ENCODE data around the gene ZSCAN20.

The ZSCAN20 gene

DNA sequence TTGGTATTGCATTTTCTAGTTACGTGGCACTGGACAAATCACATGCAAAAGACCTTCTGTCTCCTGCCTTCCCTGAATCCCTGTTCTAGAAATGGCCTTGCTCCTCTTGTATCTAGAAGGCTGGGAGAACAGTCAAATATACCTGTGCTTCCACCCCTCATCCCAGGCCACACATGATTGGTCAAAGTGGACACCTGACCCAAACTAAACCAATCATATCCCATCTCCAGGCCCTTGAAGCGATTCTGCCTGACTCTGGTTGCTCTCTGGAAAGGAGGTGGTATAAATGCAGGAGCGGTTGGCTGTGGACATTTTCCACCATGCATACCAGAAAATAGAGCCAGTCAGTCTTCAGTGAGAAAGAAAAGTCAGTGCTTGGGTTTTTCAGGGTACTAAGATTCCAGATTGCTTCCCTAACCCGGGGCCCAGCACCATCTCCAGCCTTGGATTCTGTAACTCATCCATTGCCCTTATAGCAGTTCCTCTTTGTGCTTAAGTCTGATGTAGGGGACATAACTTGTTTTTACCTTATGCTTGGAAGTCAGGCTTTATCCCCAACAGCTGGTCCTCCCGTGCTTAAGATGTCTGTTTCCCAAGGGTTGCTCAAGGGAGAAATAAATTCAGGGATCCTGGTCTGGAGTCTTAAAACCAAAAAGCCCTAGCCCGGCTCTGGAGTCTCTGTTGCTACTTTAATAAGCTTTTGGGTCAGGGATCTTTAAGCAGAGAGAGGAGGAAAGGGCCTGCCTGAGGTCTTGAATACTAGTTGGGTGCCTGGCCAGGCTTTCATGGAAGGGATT lies 33.9 kb upstream of the ZSCAN20 start (continued):
- no peak for TF ChIP-seq CREB5 (CRISPR knock-in tag; IDR thresholded peaks at IDR 0.05; ENCODE audit: low read depth)
- no peak for TF ChIP-seq ISL1 (CRISPR knock-in tag; IDR thresholded peaks at IDR 0.05)
- no peak for TF ChIP-seq ZNF8 (CRISPR knock-in tag; IDR thresholded peaks at IDR 0.05)
- TF ChIP-seq, protein P1, sequence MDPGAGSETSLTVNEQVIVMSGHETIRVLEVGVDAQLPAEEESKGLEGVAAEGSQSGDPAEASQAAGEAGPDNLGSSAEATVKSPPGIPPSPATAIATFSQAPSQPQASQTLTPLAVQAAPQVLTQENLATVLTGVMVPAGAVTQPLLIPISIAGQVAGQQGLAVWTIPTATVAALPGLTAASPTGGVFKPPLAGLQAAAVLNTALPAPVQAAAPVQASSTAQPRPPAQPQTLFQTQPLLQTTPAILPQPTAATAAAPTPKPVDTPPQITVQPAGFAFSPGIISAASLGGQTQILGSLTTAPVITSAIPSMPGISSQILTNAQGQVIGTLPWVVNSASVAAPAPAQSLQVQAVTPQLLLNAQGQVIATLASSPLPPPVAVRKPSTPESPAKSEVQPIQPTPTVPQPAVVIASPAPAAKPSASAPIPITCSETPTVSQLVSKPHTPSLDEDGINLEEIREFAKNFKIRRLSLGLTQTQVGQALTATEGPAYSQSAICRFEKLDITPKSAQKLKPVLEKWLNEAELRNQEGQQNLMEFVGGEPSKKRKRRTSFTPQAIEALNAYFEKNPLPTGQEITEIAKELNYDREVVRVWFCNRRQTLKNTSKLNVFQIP (CRISPR knock-in tag; IDR thresholded peaks at IDR 0.05; ENCODE audit: borderline replicate concordance, low read depth) = no peak
- TF ChIP-seq ZC3H10 (CRISPR knock-in tag; IDR thresholded peaks at IDR 0.05) = no peak

DNA sequence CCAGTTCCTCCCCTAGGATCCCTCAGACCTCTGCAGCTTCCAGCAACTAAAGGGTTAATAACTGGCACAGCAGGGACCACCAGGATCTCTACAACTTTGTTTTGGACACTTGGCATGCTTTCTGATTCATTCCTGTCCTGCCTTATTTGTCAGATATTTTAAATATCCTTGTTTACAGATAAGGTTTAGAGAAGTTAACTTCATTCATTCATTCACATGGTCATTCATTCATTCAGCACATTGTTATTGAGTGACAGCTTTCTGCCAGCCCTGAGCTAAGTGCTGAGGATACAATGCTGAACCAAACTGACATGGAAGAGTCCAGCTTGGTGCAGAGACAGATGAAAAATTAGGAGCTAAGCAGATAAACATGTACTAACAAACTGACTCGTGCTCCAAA lies 32.8 kb upstream of the ZSCAN20 start:
- no peak for ATAC-seq
- TF ChIP-seq ZC3H10 (CRISPR knock-in tag; IDR thresholded peaks at IDR 0.05) (no peak), ZNF8 (CRISPR knock-in tag; IDR thresholded peaks at IDR 0.05) (no peak), PATZ1 (CRISPR knock-in tag; IDR thresholded peaks at IDR 0.05; ENCODE audit: borderline replicate concordance) (no peak), CREB5 (CRISPR knock-in tag; IDR thresholded peaks at IDR 0.05; ENCODE audit: low read depth) (no peak), GLIS3 (CRISPR knock-in tag; IDR thresholded peaks at IDR 0.05) (no peak), ISL1 (CRISPR knock-in tag; IDR thresholded peaks at IDR 0.05) (no peak), TSHZ2 (CRISPR knock-in tag; IDR thresholded peaks at IDR 0.05) (no peak), RARB (CRISPR knock-in tag; IDR thresholded peaks at IDR 0.05) (no peak), SNAI2 (CRISPR knock-in tag; IDR thresholded peaks at IDR 0.05) (no peak), TCF4 (CRISPR knock-in tag; IDR thresholded peaks at IDR 0.05; ENCODE audit: borderline replicate concordance) (no peak), ZFP30 (CRISPR knock-in tag; IDR thresholded peaks at IDR 0.05) (no peak), PPARA (CRISPR knock-in tag; IDR thresholded peaks at IDR 0.05; ENCODE audit: borderline replicate concordance) (no peak)
- TF ChIP-seq, protein P1 (CRISPR knock-in tag; IDR thresholded peaks at IDR 0.05; ENCODE audit: borderline replicate concordance, low read depth) = no peak
- TF ChIP-seq, protein P2, sequence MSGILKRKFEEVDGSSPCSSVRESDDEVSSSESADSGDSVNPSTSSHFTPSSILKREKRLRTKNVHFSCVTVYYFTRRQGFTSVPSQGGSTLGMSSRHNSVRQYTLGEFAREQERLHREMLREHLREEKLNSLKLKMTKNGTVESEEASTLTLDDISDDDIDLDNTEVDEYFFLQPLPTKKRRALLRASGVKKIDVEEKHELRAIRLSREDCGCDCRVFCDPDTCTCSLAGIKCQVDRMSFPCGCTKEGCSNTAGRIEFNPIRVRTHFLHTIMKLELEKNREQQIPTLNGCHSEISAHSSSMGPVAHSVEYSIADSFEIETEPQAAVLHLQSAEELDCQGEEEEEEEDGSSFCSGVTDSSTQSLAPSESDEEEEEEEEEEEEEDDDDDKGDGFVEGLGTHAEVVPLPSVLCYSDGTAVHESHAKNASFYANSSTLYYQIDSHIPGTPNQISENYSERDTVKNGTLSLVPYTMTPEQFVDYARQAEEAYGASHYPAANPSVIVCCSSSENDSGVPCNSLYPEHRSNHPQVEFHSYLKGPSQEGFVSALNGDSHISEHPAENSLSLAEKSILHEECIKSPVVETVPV (CRISPR knock-in tag; IDR thresholded peaks at IDR 0.05) = no peak

Data from SK-N-SH treated with all-trans-retinoic acid at 6 μM for 48 hours (cell line).